NCI-H2171 treated with DMSO at 0.1 percent for 48 hours (cell line): Measurements from ENCODE around the gene B3GNT5.
A peak's percentile ranks its signal among the peaks of the same experiment; 100 is the strongest.

Source experiments
- DNase-seq: peaks from one replicate; lab custom pipeline; 2025; lab: John Stamatoyannopoulos, UW

B3GNT5 gene

DNA sequence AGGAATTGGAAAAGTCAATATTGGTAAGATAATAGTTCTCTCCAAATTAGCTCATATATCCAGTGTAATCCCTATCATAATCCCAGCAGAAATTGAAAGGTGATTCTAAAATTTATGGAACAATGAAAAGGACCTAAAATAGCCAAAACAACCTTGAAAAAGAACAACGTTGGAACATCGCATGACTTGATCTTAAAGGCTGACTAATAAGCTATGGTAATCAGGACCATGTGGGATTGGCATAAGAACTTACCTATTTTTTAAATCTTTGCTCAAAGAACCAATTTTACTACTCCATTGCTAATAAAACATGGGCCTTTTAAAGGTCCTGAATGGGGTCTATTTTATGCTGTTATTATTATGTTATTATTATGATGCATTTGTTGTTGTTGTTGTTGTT, 40.9 kb downstream of the B3GNT5 start:
- no peak for DNase-seq

DNA sequence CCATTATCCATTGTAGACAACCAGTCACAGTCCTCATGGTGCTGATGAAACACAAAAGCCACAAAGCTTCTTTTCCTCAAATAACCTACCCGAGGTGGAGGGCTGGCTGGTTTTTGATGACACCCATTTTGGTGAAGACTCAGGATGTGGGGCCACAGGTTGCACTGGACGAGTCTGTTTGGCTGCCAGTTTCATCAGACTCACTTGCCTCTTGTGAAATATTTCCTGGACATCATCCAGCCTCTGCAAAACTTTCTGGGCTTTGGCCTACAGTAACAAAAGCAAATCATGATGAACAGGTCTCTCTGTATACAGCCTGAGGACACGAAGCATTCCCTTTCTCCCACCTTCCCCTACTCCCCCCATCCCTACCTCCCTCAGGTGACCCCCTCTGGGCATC, 42.2 kb downstream of the B3GNT5 start:
- DNase-seq, result no peak

DNA sequence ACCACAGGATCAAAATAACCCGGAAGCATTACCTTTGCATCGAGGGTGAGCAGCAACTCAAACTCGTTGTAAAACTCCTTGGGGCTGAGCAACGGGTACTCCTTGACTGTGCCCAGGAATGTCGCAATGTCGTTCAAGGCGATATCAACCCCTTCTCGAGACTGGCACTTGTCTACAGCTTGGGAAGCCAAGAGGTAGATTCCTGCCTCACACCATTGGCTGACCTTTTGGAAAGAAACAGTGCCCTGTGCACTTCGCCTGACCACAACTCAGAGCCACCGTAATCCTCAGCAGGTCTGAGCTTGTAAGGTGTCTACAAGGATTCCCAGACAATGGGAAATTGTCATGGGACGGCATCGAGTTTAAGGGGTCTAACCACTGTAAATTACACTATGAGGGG, 43.9 kb downstream of the B3GNT5 start:
- DNase-seq, result no peak

DNA sequence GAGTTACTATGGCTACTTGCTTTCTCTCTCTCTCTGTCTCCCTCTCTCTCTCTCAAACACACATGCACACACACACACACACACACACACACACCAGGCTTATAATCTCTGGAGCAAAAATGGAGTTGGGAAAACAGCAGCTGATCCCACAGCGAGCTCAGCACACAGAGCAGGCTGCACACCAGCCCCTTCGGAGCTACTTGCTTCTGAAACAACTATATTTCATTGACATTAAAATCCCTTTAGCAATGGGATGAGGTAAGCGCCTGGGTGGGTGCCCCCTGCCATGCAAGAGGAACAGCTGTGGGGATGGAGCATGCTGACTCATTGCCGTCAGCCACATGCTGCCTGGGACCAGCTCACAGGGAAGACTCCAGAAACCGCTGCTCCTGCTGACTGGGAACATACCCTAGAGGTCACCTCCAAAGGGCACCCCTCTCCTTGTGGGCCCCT, 45.7 kb downstream of the B3GNT5 start:
- DNase-seq, result peak; percentile 83

DNA sequence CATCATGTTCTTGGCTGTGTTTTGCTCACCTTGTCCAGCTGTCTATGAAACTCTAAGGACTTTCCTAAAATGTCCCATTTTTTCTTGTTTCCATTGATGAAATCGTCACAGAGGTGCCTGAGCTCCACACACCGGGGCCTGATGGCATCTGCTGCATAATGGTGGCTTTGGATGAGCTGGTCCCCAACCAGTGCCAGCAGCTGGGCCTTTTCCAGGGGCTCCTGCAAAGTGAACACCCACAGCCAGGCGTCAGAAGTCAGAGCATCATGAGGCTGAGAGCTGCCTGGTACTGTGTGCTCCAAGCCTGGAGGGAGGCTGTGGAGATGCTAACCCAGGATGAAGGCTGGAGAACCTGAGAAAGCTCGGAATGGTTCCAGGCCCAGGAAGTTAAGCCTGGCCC, 46.9 kb downstream of the B3GNT5 start:
- no peak for DNase-seq

DNA sequence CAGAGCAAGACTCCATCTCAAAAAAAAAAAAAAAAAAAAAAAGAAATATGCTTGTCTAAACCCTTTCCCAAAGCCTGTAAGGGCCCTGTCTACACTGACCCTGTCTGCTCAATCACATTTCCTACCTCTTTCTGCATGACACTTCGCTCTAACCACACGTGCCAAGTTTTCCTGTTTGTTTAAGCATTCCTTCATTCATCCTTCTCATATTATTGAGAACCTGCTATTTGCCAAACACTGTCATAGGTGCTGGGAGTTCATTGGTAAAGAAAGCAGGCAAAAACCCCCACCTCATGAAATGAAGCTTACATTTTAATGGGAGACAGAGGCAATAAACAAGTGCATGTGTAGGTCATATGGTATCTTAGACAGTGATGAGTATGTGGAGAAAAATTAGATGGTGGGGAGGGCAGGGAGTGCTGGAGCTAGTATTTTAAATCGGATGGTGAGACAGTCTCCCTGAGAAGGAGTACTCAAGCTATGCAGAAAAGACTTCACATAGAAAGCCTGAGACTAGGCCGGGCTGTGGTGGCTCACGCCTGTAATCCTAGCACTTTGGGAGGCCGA, 48.0 kb downstream of the B3GNT5 start:
- DNase-seq, result no peak

DNA sequence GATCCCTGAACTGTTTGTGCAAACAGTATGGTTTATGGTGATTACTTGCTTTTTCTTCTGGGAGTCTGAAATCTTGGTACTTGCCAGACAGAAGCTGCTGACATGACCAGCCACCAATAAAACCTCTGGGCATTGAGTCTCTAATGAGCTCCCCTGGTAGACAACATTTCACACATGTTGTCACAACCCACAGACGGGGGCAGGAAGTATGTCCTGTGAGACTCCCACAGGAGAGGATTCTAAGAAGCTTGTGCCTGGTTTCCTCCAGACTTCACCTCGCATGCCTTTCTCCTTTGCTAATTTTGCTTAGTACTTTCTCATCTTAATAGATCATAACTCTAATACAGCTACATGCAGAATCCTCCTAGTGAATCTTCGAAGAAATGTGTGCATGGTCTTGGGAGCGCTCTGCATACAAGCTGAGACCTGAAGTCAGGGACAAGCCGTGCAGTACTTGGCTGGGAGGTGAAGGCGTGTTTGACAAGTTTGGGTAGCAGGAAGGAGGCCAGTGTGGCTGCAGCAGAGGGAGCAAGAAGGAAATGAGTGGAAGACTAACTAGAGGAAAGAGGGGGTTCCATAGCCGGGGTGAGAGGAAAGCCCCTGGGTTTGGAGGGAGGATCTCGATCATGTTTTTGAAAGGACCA, 49.0 kb downstream of the B3GNT5 start:
- DNase-seq, result no peak

DNA sequence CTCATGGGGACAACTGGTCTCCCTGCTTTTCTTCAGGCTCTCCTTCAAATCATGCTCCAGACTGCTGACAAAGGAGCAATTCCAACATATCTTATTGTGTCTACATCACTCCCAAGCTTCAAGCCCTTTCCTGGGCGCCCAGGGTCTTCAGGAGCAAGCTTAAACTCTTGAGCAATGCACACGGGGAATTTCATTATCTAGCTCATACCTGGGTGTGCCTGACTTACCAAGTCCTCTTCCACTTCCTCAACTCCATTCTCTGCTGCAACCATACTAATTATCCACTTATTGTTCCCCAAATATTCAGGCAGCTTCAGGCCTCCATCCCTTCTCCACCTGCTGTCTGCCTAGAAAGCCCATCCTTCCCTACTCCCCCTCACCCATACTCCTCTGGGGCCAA, 50.6 kb downstream of the B3GNT5 start:
- DNase-seq, result no peak

DNA sequence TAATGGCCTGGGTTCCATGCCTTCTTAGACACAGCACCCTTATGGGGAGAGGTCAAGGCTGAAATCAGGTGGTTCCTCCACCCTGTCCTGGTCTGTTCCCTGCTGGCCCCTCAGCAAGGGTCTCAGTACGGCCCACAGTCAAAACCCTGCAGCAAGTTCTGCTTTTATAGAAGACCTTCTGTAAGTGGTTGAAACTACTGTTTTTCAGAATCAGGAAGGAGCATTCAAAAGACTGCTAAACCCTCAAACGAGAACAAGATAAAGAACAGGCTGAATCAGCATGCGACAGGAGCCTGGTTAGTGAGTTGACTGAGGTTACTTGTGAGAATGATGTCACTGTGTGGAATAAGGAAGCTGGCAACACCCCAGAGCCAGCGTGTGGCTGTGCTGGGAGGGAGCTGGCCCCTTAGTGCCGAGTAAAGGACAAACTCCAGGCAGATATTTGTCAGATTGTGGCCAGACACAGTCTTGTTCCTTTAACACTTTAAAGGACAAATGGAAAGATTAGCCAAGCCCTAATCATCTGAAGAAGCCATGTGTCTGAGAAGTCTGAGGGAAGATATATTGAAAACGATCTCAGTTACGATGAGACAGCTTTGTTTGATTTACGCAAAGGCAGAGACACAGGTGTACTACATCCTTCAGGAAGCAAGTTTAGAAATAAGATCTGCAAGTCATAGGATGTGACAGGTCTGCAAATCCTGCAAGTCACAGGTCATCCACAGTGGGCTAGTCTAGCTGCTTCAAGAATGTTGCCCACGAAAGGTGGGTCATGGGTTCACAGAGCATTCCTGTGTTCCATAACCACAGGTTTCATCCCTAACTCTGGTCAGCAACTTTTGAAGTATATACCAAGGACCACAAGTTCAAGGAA, 54.0 kb downstream of the B3GNT5 start:
- no peak for DNase-seq

DNA sequence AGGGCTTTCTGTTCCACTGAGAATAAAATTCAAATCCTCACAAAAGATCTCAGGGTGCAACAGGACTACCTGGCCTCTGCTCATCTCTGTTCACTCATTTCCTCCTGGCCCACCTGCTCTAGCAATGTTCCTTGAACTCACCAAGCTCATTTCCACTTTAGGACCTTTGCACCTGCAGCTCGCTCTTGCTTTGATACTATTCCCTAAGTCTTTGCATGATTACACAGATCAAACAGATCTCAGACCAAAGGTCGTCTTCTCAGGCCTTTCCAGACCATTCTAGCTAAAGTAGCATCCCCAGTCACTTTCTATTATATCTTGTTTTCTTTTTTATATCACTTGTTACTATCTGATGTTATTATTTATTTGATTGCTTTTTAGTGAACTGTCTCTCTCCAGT, 54.7 kb downstream of the B3GNT5 start:
- DNase-seq, result no peak

DNA sequence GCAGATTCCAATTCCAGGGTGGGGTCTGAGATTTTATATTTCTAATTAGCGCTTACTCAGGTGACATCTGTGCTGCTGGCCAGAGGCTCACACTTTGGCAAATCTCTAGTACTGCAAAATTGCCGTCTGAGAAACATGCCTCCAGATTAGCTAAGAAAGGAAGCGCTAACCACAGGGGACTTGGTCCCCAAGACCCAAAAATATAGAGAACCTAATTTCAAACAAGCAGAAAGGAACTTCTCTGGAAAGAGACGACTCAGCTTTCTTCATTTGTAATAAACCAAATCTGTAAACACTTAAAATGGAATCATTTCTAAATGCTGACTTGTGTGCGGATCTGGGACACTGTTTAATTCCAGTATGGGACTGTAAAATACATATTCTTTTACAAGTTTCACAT, 55.7 kb downstream of the B3GNT5 start:
- no peak for DNase-seq

DNA sequence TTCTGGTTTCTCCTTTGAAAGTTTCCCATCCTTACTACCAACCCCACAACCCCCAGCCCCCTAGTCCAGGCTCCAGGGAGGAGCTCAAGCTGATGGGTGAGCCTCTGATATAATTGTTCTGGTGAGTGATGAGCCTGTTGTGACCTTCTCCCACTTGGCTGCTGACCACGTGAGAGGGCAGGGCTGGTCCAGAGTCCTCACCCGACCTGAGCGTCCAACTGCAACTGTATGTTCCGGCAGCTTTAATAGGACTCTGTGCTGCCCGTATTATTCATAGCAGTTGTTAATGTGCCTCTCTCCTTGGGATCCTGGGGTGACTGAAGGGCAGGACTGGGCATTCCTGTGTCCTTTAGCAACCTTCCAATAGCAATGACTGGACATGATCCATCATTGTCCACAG, 56.2 kb downstream of the B3GNT5 start:
- no peak for DNase-seq

DNA sequence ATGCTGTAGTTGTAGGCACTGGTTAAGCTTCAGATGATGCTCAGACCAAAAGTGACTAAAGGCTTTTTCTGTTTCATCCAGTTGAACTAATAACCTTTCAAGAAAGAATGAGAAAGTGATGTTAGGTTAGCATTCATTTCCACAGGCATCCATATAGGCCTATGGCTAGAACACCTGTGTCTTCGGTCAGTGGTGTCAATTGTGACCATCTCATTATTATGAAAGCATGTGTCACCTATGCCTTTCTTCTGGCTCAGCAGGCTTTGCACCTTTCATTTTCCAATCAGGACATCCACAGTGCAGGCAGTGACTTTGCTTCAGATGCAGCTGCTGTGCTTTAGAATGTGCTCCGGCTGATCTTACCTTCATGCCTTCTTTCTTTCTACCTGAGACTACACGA, 57.9 kb downstream of the B3GNT5 start:
- no peak for DNase-seq

DNA sequence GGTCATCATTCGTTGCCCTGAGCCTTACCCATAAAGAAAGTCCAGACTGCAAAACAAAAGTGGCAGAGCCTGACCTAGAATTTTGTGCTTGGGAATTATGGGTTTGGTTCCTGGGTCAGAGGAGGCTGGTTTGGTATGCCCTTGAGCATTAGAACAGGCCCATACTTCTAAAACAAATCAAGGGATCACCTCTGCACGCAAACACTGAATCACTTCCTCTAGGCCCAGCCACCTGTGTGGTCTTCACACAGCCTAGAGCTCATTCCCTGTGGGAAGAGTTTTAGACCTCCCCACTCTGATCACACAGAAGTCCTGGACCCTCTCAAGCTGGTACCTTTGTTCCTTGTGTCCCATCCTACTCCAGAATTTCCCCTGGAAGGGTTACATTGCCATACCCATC, 59.4 kb downstream of the B3GNT5 start:
- no peak for DNase-seq

DNA sequence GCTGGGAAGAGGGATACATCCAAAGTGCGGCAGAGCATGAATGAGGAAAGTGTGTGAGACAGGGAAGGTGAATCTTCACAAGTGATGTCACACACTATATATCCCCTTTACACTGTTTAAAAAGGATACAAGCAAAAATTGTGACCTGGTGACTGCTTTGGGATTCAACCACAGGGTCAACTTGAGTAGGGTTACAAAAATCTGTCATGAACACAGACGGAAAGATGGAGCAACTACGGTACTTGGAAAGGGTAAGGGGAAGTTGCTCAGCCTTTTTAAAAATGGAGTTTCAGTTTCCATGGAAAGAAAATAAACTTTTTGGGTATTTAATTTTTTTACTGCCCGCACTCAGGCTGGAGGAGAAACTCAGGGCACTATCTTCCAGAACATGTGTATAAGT, 60.3 kb downstream of the B3GNT5 start:
- no peak for DNase-seq

DNA sequence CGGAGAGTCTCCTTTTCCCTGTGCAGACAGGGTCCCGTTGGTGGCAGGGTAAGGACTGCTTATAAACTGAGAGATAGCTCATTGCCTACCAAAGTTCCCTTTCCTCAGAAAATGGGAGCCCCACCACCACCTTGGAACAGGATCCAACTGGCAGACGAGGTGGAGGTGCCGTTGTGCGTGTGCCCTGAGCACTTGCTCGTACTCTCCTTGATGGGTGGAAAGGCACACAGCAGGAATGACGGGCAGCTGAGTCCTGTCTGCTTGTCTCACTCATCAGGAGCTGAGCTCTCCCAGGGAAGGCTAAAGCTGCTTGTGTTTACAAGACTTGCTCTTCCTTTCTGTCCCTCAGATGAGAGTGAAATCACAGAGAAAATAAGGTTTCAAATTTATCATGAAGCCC, 60.7 kb downstream of the B3GNT5 start:
- DNase-seq, result no peak

DNA sequence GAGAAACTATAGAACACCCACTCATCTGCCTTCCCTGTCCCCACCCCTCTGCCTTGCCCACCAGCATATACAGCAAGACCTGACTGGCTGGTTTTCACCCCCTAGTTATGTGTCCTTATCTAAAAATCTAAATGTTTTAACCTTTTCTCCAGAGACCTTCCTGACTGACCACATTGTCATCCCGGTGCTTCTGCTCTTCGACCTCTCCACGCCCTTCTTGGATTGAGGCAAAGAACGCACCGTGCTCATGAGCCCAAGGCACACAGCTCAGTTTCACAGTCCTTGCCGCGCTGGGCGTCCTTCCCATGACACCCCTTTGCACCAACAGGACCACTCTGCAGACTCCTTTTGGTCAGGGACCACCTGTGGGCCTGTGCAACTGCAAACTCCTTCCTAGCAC, 62.7 kb downstream of the B3GNT5 start:
- DNase-seq, result no peak

DNA sequence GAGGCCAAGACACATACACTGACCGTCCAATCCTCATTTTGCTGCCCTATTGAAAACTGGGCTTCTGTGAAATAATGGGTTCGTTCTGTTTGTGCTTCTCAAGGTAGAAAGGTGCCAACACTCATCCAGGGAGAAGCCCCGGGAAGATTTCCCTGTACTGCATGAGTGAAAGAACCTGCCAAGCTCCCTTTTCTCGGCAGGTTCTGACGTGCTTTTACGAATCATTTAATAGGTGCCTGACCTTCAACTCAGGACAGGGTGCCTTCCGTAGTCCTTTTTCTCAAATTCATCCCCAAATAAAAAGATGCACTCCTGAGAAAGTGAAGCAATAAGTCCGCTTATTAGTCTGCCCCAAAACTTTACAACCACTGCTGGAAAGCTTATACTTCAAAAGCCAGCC, 64.2 kb downstream of the B3GNT5 start:
- DNase-seq, result no peak

DNA sequence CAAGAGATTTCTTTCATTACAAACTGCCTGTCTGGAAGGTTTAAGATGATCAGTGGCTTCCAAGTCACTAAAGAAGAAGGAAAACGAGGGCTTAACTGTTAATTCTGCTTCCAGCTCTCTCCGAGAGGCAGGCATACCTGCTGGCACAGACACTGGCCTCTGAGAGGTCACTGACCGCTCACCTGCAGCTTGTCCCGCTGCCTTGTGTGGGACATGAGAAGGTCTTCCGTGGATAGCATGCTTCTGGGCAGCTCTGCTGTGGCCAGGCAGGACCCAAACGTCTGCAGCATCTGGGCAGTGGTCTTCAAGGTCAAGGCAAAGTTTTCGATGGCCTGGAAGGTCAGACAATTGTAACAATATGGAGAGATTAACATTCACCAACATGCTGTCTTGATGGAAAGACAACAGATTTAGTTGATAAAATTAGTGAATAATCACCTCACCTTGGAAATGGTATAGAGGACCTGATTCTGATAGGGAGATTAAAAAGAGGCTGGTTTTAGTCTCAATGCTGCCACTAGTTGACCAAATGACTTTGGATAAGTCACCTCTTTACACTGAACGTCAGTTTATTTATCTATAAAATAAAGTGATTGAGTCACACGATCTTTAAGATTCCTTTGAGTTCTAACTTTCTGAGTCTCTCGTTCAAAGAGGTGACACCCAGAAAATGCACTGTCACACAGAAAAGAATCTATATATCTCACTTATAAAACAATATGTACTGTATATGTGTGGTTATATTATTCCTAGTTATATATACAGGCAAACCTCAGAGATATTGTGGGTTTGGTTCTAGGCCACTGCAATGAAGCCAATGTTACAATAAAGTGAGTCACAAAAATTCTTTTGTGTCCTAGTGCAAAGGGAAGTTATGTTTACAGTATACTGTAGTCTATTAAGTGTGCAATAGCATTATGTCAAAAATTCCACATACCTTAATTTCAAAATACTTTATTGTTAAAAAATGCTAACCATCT, 65.1 kb downstream of the B3GNT5 start:
- DNase-seq, result no peak

DNA sequence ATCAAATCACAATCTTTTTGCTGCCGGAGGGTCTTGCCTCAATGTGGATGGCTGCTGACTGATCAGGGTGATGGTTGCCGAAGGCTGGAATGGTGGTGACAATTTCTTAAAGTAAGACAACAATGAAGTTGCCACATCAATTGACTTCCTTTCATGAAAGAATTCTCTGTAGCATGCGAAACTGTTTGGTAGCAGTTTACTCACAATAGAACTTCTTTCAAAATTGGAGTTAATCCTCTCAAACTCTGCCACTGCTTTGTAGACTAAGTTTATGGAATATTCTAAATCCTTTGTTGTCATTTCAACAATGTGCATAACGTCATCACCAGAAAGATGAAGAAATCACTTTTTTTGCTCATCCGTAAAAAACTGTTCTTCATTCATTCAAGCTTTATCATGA, 65.8 kb downstream of the B3GNT5 start:
- no peak for DNase-seq

DNA sequence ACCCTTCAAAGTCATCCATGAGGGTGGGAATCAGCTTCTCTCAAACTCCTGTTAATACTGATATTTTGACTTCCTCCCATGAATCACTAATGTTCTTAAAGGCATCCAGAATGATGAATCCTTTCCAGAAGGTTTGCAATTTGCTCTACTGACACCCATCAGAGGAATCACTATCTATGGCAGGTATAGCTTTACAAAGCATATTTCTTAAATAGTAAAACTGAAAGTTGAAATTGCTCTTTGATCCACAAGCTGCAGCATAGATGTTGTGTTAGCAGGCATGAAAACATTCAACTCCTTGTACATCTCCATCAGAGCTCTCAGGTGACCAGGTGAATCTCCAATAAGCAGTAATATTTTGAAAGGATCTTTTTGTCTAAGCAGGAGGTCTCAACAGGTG, 66.3 kb downstream of the B3GNT5 start:
- DNase-seq, result no peak
